Ovary (tissue), 9 donors: ENCODE data around the gene RBM20. TPM values are rescaled to one million over a fixed set of nuclear protein-coding genes. Genes with fewer than 3 reads are reported as not detected.

Source experiments
- DNase-seq, 5 donors: peaks; one replicate each; pipeline ENCODE4 v3.0.0-alpha.2; 2019 to 2020
- H3K27ac ChIP-seq, 2 donors: fragments of 200-600 bp; one replicate each; pipeline versions ENCODE4 v1.5.1 to v1.8.0; 2019 to 2022
- H3K27me3 ChIP-seq: fragments of 200-600 bp; one replicate; pipeline ENCODE4 v1.8.0; 2022
- H3K36me3 ChIP-seq: fragments of 200-600 bp; sonication (generic); one replicate; pipeline ENCODE4 v1.5.1; 2019
- H3K4me1 ChIP-seq: one replicate; pipeline ENCODE4 v1.8.1; 2013; ENCODE audit warnings: mild to moderate bottlenecking, moderate library complexity; ENCODE audit not compliant: insufficient read depth
- H3K4me3 ChIP-seq: fragments of 200-600 bp; sonication (generic); one replicate; pipeline ENCODE4 v1.5.1; 2017
- H3K9me3 ChIP-seq, 2 donors: fragments of 200-600 bp in 1 of 2; sonication (generic) in 1 of 2; one replicate each; pipeline versions ENCODE4 v1.5.1 to v1.8.1; 2013 to 2019; ENCODE audit warnings: mild to moderate bottlenecking in 1 of 2, moderate library complexity in 1 of 2
- CTCF ChIP-seq, 3 donors: fragments of 450-650 bp in 2 of 3; fragments of 200-600 bp in 1 of 3; IDR thresholded peaks; one replicate each; pipeline versions ENCODE4 v1.5.1 to v1.8.0; 2016 to 2022; ENCODE audit warnings: antibody characterized with exemption in 3 of 3, mild to moderate bottlenecking in 1 of 3
- EP300 ChIP-seq: sonication (generic); formaldehyde crosslinking; IDR thresholded peaks from one replicate; pipeline ENCODE4 v1.6.1; 2017; ENCODE audit warnings: antibody characterized with exemption
- POLR2A ChIP-seq: fragments of 450-650 bp; IDR thresholded peaks from one replicate; pipeline ENCODE4 v1.6.1; 2017; ENCODE audit warnings: antibody characterized with exemption, mild to moderate bottlenecking, moderate library complexity
- WGBS, 3 donors: extraction: QIAGEN DNeasy Blood & Tissue Kit in 1 of 3; methylation state at CpG; one replicate each; pipeline versions ENCODE4 v1.1.5 to v1.1.7; 2013 to 2017; 5-methylcytosine and 5-hydroxymethylcytosine counted together
- intact Hi-C, 4 donors: fragments of 100-400 bp; cut with DNase I; formaldehyde crosslinking; loops; one replicate each; pipeline versions ENCODE4 v1.11.0 to v1.15.1; 2022 to 2023
- polyA plus RNA-seq, 2 donors: library from polyadenylated mRNA; stranded (reverse); fragments of 200-250 nt in 1 of 2; fragments of 350-450 nt in 1 of 2; fragmentation: Illumina TruSeq in 1 of 2; extraction: RNeasy Lipid Tissue Mini Kit (QIAGEN cat#74804) in 1 of 2; gene quantifications; one replicate each; pipeline ENCODE4 v1.2.3, GENCODE V29; 2013 to 2014
- total RNA-seq, 7 donors: library from RNA; depleted of rRNA in 2 of 7; stranded (reverse); fragments of >200 nt in 2 of 7; fragmentation: NEBNext Ultra II Directional in 3 of 7; extraction: Animal tissue kit (Norgen Biotek cat#: 25700) in 3 of 7; gene quantifications; one replicate each; pipeline versions ENCODE4 v1.1.0 to v1.2.4, GENCODE V29; 2016 to 2023
- donor health status: DM: no; HTN: no; CAD: no; lungs with moderate emphysema.
- donor health status: DM: no; HTN: no; CAD: no.
- donor health status: Bipolar disorder and iron deficiency.
- donor health status: DM: yes; HTN: yes; CAD: no.
- donor health status: DM: no; HTN: no; CAD: no.
- donor health status: DM: yes; HTN: yes; CAD: no.

RBM20 gene
- total and polyA plus RNA-seq, 9 donors: 0.96 to 4.9 (median 3.6) TPM

GRCh38 chr10:110721406-110722038 lies 77.4 kb downstream of the RBM20 start:
- no peaks in the 10 kb centered on the region for H3K4me1 ChIP-seq
- no peak overlapping the region for H3K4me3 ChIP-seq
- WGBS, 3 donors: 67 to 77% (median 72%) methylated on average over 9 of the region's 9 CpGs
- no peak for TF ChIP-seq EP300
- no peak for TF ChIP-seq CTCF (IDR thresholded peaks at IDR 0.05)
- TF ChIP-seq POLR2A: no peak
- H3K27ac ChIP-seq: no peak overlapping the region
- no peaks in the 10 kb centered on the region for H3K9me3 ChIP-seq
- no peaks in the 10 kb centered on the region for H3K36me3 ChIP-seq
- no peaks in the 10 kb centered on the region for H3K27me3 ChIP-seq
- intact Hi-C loops: no loop called here
- DNase-seq: no peak

GRCh38 chr10:110723224-110723891 lies 79.2 kb downstream of the RBM20 start:
- no peaks in the 10 kb centered on the region for H3K9me3 ChIP-seq
- H3K36me3 ChIP-seq: no peaks in the 10 kb centered on the region
- no peak overlapping the region for H3K27ac ChIP-seq
- DNase-seq: no peak
- 71 to 79% (median 78%) methylated on average over 4 of the region's 4 CpGs for WGBS, 3 donors
- H3K4me3 ChIP-seq: no peak overlapping the region
- TF ChIP-seq CTCF (IDR thresholded peaks at IDR 0.05) (no peak), POLR2A (no peak), EP300 (no peak)
- H3K27me3 ChIP-seq: no peaks in the 10 kb centered on the region
- no peaks in the 10 kb centered on the region for H3K4me1 ChIP-seq
- intact Hi-C loops: no loop called here

GRCh38 chr10:110724116-110724921 lies 80.2 kb downstream of the RBM20 start:
- intact Hi-C loops: no loop called here
- WGBS, 3 donors: 62 to 68% (median 67%) methylated on average over 7 of the region's 7 CpGs

More at GRCh38 chr10:110724116-110724921, 80.2 kb downstream of the RBM20 start:
- Histone ChIP-seq H3K36me3 (no peaks in the 10 kb centered on the region), H3K27me3 (no peaks in the 10 kb centered on the region), H3K4me3 (no peak overlapping the region), H3K9me3 (no peaks in the 10 kb centered on the region), H3K4me1 (no peaks in the 10 kb centered on the region), H3K27ac (no peak overlapping the region)
- no peak for DNase-seq
- TF ChIP-seq POLR2A (no peak), EP300 (no peak), CTCF (IDR thresholded peaks at IDR 0.05) (no peak)
